HL-60/S4 treated with retinoic acid at 250 ng/mL for 4 days and 3 days (cell line): Measurements from ENCODE around the gene ATP1B3.
"Not testable (repeated sequence)": the region's sequence is repeated elsewhere in the genome, so short reads cannot be mapped to it uniquely, and the experiment has no call there.

Experiments
- in situ Hi-C: fragments of 300-500 bp; cut with MboI; formaldehyde crosslinking; loops from 2 replicates; pipeline ENCODE4 v1.7.0; 2022; ENCODE audit warnings: low sequenced_read_pairs

ATP1B3 gene

GRCh38 chr3:141900343-141900742, 23.9 kb downstream of the ATP1B3 start:
- in situ Hi-C loops = loop anchor here (25.0 kb wide), 1 partner anchor 438 kb away; no protein-coding TSS in a partner anchor

GRCh38 chr3:141901914-141902313, 25.5 kb downstream of the ATP1B3 start:
- in situ Hi-C loops = loop anchor here (25.0 kb wide), 1 partner anchor 440 kb away; no protein-coding TSS in a partner anchor

DNA sequence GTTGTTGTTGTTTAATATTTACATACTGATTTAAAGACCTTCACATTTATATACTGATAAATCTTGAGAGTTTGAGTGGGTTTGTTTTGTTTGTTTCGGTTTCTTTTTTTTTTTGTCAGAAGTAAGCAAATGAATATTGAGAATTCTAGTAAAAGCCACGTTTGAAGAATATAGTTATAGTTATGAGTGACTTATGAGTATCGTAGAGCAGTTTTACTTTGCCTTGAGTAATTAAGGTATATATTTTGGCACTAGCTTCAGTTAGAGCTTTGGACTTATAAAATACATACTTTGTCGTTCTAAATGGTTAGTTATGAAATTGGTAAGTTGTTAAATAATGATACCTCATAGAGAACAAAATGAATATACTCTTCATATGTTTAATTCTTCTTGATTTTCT, 27.8 kb downstream of the ATP1B3 start:
- in situ Hi-C loops = loop anchor here (25.0 kb wide), 1 partner anchor 442 kb away; no protein-coding TSS in a partner anchor

GRCh38 chr3:141905129-141905528, 28.7 kb downstream of the ATP1B3 start:
- in situ Hi-C loops = loop anchor here (25.0 kb wide), 1 partner anchor 443 kb away; no protein-coding TSS in a partner anchor

- in situ Hi-C loops = loop anchor here (25.0 kb wide), 1 partner anchor 447 kb away; no protein-coding TSS in a partner anchor
Observed at GRCh38 chr3:141909408-141909807, 33.0 kb downstream of the ATP1B3 start.

- in situ Hi-C loops = loop anchor here (25.0 kb wide), 1 partner anchor 448 kb away; no protein-coding TSS in a partner anchor
Observed at GRCh38 chr3:141909986-141910385, 33.5 kb downstream of the ATP1B3 start.

DNA sequence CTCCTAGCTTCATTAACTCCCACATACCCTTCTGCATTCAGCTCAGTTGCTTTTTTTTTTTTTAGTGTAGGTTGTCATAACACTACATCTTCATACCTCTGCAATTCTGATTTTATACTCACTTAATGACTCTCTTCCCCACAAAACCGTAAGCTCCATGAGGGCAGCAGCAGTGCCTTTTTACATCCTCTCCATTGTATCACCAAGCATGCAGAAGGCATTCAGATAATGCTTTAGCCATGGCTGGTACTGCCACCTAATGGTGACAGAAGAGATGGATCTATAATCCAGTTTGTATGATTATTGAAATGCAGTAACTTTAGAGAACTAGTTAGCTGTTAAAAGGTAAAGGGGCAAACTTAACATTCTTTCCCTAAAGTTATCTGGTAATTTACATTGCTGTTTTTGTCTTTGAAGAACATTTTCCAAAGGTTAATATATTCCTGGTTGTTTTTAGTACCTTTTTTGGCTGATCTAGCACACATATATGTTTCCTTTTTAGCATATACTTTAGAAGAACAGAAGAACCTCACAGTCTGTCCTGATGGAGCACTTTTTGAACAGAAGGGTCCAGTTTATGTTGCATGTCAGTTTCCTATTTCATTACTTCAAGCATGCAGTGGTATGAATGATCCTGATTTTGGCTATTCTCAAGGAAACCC, 36.8 kb downstream of the ATP1B3 start:
- in situ Hi-C loops = loop anchor here (25.0 kb wide), 1 partner anchor 451 kb away; no protein-coding TSS in a partner anchor

DNA sequence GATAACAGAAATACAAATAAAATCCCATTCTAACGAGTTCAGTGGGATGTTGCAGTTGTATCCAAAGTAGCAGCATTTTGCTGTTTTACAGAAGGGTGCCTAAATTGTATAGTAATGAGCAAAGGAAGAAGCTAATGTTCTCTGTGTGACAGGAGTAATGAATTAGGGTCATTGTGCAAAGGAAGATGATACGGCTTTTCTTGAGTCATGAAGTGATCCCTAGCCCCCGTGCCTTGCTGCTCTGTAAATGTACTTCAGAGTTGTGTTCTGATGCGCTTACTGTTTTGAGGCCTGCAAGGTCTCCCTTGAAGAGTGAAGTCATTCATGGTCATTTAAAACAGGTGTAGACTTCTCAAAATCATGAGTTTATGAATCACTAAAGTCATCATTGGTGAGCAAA, 37.9 kb downstream of the ATP1B3 start:
- in situ Hi-C loops = loop anchor here (25.0 kb wide), 1 partner anchor 452 kb away; no protein-coding TSS in a partner anchor

DNA sequence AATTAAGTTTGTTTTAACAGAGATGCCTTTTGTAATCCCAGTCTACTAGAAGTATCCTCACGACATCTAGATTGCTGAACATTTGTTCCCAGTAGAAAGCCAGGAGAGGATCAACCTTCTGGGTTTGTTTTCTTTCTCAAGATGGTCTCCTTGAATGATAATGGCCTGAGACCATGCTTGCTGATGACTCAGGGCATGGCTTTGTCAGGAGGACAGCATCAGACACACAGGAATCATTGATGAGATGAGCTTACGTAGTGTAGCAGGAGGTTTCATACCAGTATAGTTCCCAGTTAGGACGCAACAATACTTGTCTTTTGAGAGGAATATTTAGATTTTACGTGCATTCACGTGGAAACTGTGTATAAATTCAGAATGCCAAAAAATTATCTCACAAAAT, 38.6 kb downstream of the ATP1B3 start:
- in situ Hi-C loops = loop anchor here (25.0 kb wide), 1 partner anchor 453 kb away; no protein-coding TSS in a partner anchor

DNA sequence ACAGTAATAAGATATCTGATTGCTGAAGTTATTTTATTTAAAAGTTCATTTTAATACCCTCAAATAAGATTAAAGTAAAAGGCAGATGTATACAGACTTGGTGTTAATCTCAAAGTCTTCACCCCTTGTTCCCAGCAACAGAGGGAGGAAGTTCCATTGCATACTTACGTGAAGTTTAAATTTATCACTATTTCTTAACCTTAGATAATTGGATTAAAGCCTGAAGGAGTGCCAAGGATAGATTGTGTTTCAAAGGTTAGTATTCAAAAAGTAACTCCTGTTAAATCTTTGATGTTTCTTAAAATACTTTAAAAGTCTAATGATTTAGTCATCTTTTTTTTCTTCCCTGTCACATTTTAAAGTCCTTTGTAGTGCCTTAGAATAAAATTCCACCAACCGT, 39.3 kb downstream of the ATP1B3 start:
- in situ Hi-C loops = loop anchor here (25.0 kb wide), 1 partner anchor 453 kb away; no protein-coding TSS in a partner anchor

DNA sequence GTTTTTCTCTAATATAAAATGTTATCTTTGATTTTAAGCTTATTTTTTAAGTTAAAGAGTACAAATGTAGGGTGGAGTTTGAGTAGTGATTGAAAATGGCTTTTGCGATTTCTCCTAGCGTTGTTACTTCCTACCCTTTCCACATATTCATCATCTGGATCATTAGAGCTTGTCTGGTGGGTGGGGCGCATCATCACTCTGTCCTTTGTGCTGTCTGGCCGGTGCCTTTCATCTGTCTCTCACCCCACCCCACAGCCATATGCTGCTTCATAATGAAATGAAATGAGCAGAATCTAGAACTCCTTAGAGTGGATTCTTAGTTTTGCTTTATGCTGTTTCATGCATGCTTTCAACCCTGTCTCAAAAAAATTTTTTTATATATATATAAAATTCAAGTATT, 44.3 kb downstream of the ATP1B3 start:
- in situ Hi-C loops = loop anchor here (25.0 kb wide), 1 partner anchor 458 kb away; no protein-coding TSS in a partner anchor

GRCh38 chr3:141921316-141921715, 44.9 kb downstream of the ATP1B3 start:
- in situ Hi-C loops = loop anchor here (25.0 kb wide), 1 partner anchor 459 kb away; no protein-coding TSS in a partner anchor

- in situ Hi-C loops = not testable (repeated sequence)
Observed at GRCh38 chr3:141925677-141926076, 49.2 kb downstream of the ATP1B3 start.

DNA sequence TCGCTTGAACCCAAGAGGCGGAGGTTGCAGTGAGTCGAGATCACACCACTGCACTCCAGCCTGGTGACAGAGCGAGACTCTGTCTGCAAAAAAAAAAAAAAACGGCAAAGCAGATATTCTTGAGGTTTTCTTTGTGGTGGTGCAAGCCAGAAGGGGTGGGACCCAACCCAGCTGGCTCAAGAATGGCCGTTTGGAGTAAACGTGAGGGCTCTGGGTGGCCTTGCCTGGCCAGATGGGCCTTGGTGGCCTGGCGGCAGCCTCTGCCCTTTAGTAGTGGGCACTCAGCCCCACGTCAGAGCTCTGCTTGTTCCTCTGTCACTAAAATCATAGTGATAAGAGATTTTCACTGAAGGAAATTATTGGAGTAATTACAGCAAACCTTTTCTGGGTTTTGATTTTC, 50.5 kb downstream of the ATP1B3 start:
- in situ Hi-C loops = no loop called here

GRCh38 chr3:141928631-141929270, 52.3 kb downstream of the ATP1B3 start:
- in situ Hi-C loops = no loop called here

DNA sequence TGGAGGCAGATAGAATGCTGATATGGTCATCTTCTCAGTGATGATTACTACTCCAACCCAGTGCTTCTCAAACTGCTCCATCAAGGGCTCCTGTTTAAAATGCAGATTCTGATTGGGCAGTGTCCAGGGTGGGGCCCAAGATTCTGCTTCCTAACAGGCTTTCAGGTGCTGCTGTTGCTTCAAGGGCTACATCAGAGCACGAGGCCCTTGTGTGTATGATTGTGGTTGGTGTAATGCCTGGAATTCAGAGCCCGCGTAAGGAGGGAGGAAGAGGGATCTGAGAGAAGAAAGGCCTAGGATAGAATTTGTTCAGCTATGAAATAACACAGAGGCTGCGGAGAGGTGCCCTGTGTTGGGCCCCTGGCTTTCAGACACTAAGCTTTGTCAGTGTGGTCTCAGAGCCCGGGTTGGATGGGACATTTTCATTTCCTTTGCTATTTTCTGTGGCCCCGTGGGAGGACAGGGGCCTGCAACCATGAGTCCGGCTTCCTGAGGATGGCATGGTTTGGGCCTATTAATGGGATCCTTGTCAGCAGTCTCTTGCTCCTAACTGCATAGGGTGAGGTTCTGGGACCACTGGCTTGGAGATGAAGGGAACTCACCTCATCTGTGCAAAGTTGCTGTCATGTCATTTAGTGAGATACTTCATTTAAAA, 53.0 kb downstream of the ATP1B3 start:
- in situ Hi-C loops = no loop called here

DNA sequence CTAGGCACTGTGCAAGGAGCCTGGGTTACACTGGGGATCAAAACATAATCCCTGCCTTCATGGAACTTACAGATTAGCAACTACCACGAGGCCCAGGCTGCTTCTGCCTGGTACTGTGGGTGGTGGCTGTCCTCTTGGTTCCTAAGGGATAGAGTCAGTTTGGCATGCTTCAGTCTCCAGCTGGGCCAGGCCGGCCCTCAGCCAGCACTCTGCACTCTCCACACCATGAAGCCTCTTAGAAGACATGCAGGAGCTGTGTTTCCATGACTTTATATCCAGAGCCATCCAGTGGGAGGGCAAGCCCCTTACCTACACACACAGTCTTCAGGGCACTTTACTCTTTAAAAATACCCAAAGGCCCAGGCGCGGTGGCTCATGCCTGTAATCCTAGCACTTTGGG, 54.4 kb downstream of the ATP1B3 start:
- in situ Hi-C loops = no loop called here

DNA sequence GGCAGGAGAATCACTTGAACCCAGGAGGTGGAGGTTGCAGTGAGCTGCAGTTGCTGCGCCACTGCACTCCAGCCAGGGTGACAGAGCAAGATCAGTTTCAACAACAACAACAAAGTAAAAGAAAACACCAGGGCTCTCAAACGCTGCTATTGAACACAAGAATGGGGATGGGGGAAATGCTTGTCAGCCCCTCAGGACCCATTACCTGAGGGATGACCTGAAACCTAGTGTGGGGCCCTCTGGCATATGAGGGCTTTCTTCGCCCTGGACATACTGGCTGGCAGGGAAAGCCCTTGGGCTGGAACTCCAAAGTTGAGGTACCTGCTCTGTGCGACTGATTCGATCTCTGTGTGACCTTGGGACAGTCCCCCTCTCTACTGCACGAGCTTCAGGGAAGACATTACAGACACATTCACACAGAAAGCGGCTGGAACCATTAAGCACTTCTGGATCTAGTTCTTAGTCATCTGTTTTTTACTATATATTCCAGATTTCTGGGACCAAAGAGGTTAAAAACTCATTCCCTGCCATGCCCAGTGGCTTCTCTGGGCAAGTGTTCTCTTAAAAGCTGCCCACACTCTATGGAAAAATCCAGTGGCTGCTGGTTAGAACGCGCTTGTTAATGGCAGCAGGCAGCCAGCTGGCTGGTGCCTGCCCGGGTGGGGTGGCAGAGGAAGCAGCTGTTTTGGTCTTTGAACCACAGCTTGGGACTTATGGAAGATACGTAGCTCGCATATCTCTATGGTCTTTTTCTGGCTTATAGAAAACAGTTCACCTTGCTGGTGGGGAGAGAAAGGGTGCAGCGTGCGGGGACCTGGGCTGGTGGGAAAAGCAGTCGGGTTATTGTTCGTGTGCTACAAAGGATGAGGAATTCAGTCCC, 57.2 kb downstream of the ATP1B3 start:
- in situ Hi-C loops = no loop called here

DNA sequence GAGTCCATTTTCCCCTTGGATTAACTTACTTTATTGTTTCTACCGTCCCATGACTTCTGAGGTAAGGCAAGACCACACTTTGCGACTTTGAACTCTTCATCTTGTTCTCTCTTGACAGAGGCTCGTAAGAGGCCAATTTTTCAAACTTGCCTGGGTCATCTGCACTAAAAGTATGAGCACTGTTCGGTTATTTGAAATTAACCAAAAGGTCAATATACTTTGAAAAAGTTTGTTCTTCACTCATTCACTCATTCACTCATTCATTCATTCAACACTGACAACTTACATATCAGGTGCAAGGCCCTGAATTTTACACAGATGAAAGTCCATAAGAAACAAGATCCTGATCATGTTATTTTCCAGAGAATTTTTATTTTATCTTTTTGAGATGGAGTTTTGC, 57.9 kb downstream of the ATP1B3 start:
- in situ Hi-C loops = no loop called here

DNA sequence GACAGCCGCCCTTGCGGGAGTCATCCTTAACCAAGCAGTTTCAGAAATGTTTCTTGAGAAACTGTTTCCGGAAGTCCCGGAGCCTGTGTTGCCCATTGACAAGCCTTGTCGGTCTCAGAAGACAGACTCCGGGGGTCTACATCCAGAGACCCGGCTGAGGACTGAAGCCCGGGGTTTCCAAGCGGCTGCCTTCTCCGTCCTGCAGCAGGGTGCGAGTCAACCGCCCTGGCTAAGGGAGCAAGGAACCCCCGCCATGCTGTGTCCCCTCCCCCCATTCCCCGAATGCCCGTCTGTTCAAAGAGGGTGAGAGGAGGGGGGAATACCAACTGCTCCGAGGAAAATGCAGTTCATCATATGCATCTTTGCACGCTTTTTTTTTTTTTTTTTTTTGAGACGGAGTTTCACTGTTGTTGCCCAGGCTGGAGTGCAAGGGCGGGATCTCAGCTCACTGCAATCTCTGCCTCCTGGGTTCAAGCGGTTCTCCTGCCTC, 61.6 kb downstream of the ATP1B3 start:
- in situ Hi-C loops = no loop called here
